KBM-7 (cell line): Measurements from ENCODE around the gene ILKAP.
"Not testable (repeated sequence)": the region's sequence is repeated elsewhere in the genome, so short reads cannot be mapped to it uniquely, and the experiment has no call there.

Source experiments
- DNase-seq: peaks from one replicate; pipeline ENCODE4 v3.0.0-alpha.2; 2015
- in situ Hi-C: fragments of 300-500 bp; cut with MboI; formaldehyde crosslinking; loops from 2 replicates; pipeline ENCODE4 v1.14.3; 2020; ENCODE audit warnings: low sequenced_read_pairs, low pct_unique_long_range_greater_than_20kb, mixed read lengths

Gene ILKAP

GRCh38 chr2:238220274-238220891 is 16.9 kb upstream of the ILKAP start:
- in situ Hi-C loops: no loop called here
- DNase-seq: no peak

- in situ Hi-C loops: no loop called here
- no peak for DNase-seq
Observed at GRCh38 chr2:238216651-238217184, 13.2 kb upstream of the ILKAP start.

GRCh38 chr2:238207006-238207405 is 3.5 kb upstream of the ILKAP start:
- no peak for DNase-seq
- in situ Hi-C loops: no loop called here

GRCh38 chr2:238203973-238204683 is 633 bp upstream of the ILKAP start:
- DNase-seq: peak; percentile 74
- in situ Hi-C loops: no loop called here

GRCh38 chr2:238202326-238203093 is 985 bp downstream of the ILKAP start:
- DNase-seq: peak; percentile 33
- in situ Hi-C loops: no loop called here

- in situ Hi-C loops: no loop called here
- no peak for DNase-seq
Observed at GRCh38 chr2:238190445-238190844, 13.1 kb downstream of the ILKAP start.

- no peak for DNase-seq
- in situ Hi-C loops: no loop called here
Observed at GRCh38 chr2:238187618-238188548, 15.6 kb downstream of the ILKAP start.

- no peak for DNase-seq
- in situ Hi-C loops: no loop called here
Observed at GRCh38 chr2:238183821-238184220, 19.7 kb downstream of the ILKAP start.

GRCh38 chr2:238182362-238182761 is 21.1 kb downstream of the ILKAP start:
- in situ Hi-C loops: no loop called here
- no peak for DNase-seq

GRCh38 chr2:238180554-238180953 is 22.9 kb downstream of the ILKAP start:
- in situ Hi-C loops: no loop called here
- DNase-seq: no peak

GRCh38 chr2:238176613-238177012 is 26.9 kb downstream of the ILKAP start:
- no peak for DNase-seq
- in situ Hi-C loops: no loop called here

GRCh38 chr2:238174701-238175100 is 28.8 kb downstream of the ILKAP start:
- no peak for DNase-seq
- in situ Hi-C loops: no loop called here

GRCh38 chr2:238174291-238174690 is 29.2 kb downstream of the ILKAP start:
- in situ Hi-C loops: no loop called here
- DNase-seq: no peak

- in situ Hi-C loops: no loop called here
- DNase-seq: no peak
Observed at GRCh38 chr2:238173692-238174091, 29.8 kb downstream of the ILKAP start.

GRCh38 chr2:238172439-238172838 is 31.1 kb downstream of the ILKAP start:
- in situ Hi-C loops: no loop called here
- no peak for DNase-seq

- DNase-seq: no peak
- in situ Hi-C loops: no loop called here
Observed at GRCh38 chr2:238171575-238172187, 31.8 kb downstream of the ILKAP start.

- in situ Hi-C loops, DNase-seq: not testable (repeated sequence)
Observed at GRCh38 chr2:238171072-238171431, 32.4 kb downstream of the ILKAP start.

- in situ Hi-C loops: no loop called here
- DNase-seq: no peak
Observed at GRCh38 chr2:238170386-238171071, 33.0 kb downstream of the ILKAP start.
